Endothelial cell of umbilical vein (primary cell): Measurements from ENCODE around the gene RGSL1.

Experiments
- CTCF ChIP-seq, 2 donors: IDR thresholded peaks; 1 replicate in 1 of 2; 2 replicates in 1 of 2; pipeline ENCODE4 v1.5.1; 2011; ENCODE audit warnings: low read length in 2 of 2, mild to moderate bottlenecking in 2 of 2, moderate library complexity in 2 of 2, control low read depth in 1 of 2, inconsistent platforms in 1 of 2, low read depth in 1 of 2; ENCODE audit not compliant: insufficient read depth in 1 of 2; ENCODE audit errors: extremely low read depth in 1 of 2
- EZH2 ChIP-seq: IDR thresholded peaks from 2 replicates; pipeline ENCODE4 v1.6.1; 2012; ENCODE audit warnings: borderline replicate concordance, low read depth, mild to moderate bottlenecking, moderate library complexity, low read length, inconsistent platforms; ENCODE audit not compliant: severe bottlenecking
- MAX ChIP-seq: IDR thresholded peaks from 2 replicates; pipeline ENCODE4 v1.6.1; 2011; ENCODE audit not compliant: insufficient read depth, insufficient read length
- POLR2AphosphoS5 ChIP-seq: IDR thresholded peaks from 2 replicates; pipeline ENCODE4 v1.6.1; 2012; ENCODE audit warnings: low read depth, mild to moderate bottlenecking, control low read depth, low read length, moderate library complexity; ENCODE audit not compliant: insufficient read depth

GRCh38 chr1:182574156-182574555, 124.2 kb downstream of the RGSL1 start:
- TF ChIP-seq CTCF (IDR thresholded peaks at IDR 0.05; ENCODE audit: extremely low read depth in 1 of 2, insufficient read depth in 1 of 2, low read depth in 1 of 2, low read length in 2 of 2) (no peak), MAX (no peak), POLR2AphosphoS5 (no peak), EZH2 (no peak)
